ENCODE results near the gene ANKRD35.

The ANKRD35 gene

DNA sequence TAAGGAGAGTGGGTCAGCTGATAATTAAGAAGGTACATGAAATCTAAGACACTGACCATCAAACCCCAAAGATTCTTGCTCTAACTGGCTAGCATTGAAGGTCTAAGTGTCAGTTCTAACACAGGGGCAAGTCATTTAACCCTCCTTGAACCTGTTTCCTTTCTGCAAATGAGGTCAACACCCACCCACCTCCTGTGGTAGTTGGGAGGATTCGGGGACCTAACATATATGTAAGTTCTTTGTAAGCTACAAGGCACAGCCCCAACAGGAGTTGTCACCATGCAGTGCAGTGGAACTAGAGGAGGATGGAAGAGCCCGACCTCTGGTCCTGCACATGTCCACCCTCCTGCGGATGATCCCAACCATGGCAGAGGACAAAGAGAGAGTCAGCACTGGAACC is 37.8 kb downstream of the ANKRD35 start:
- no peak overlapping the region for H3K27ac ChIP-seq (ENCODE audit: low read length, poor library complexity, severe bottlenecking)
- 92% methylated on average over 3 of the region's 3 CpGs for WGBS

DNA sequence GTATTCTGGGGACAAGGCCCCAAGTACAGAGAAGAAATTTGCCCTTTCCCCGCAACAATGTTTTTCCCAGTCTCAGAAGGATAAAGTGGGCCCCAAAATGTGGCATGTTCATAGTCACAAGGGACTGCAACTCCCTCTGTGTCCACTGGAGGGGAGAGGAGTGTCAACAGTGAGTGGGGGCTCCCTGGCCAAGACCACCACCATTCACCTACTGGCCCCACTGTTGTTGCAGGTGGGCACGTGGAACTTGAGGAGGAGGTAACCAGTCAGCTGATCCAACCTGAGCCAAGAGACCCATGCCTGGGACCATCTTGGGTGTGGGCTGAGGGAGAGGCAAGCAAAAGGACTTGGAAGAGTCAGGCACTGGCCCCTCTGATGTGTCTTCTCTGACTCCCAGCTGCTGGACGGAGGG is 39.5 kb downstream of the ANKRD35 start:
- H2BK12ac ChIP-seq (ENCODE audit: low read length in 2 of 2), result no peak overlapping the region
- no peak overlapping the region for H3K14ac ChIP-seq (ENCODE audit: low read length in 2 of 2)
- H4K91ac ChIP-seq (ENCODE audit: low read length), result no peak overlapping the region
- peaks cover 41 to 68% of the 10 kb centered on the region in 2 experiments for H3K36me3 ChIP-seq (ENCODE audit: control insufficient read depth in 1 of 2, insufficient read depth in 2 of 2, low read depth in 1 of 2, low read length in 2 of 2)
- peaks cover 2% of the 10 kb centered on the region for H3K79me1 ChIP-seq (replicated peaks; ENCODE audit: low read length, poor library complexity, severe bottlenecking)
- H3K4ac ChIP-seq (ENCODE audit: low read depth in 1 of 2, low read length in 2 of 2), result peak overlapping the region in 1 of 2 experiments; percentile 98
- no peak overlapping the region for H2BK120ac ChIP-seq (ENCODE audit: low read depth, low read length)
- H3K27me3 ChIP-seq (ENCODE audit: control insufficient read depth in 1 of 2, insufficient read depth in 1 of 2, low read length in 2 of 2), result no peaks in the 10 kb centered on the region
- peak overlapping the region; percentile 95 to 97 for H3K18ac ChIP-seq (ENCODE audit: low read depth in 1 of 2, low read length in 2 of 2)
- peak overlapping the region; percentile 92 for H3K4me2 ChIP-seq (ENCODE audit: low read length, poor library complexity, severe bottlenecking)
- H3K9ac ChIP-seq (ENCODE audit: low read length), result peak overlapping the region; percentile 87
- H3K4me3 ChIP-seq (ENCODE audit: insufficient read depth in 1 of 2, low read depth in 1 of 2, low read length in 2 of 2), result peak overlapping the region in 1 of 2 experiments; percentile 81
- H2BK15ac ChIP-seq (ENCODE audit: low read depth, poor library complexity, severe bottlenecking), result no peak overlapping the region
- H3K27ac ChIP-seq (ENCODE audit: low read length, poor library complexity, severe bottlenecking), result peak overlapping the region; percentile 54
- H2AK5ac ChIP-seq (ENCODE audit: low read length, severe bottlenecking), result peak overlapping the region; percentile 49
- DNase-seq, result peak; percentile 40
- H2BK5ac ChIP-seq (ENCODE audit: low read depth, low read length, poor library complexity, severe bottlenecking), result no peak overlapping the region
- H3K9me3 ChIP-seq (ENCODE audit: control insufficient read depth, low read length), result no peaks in the 10 kb centered on the region
- peaks cover 20% of the 10 kb centered on the region for H3K4me1 ChIP-seq (ENCODE audit: control insufficient read depth, insufficient read depth, low read depth, low read length)
- 80% methylated on average over 3 of the region's 3 CpGs for WGBS
- H3K23ac ChIP-seq (ENCODE audit: low read length in 2 of 2), result no peak overlapping the region
- no peak overlapping the region for H2AFZ ChIP-seq (ENCODE audit: low read depth, low read length)
- H4K8ac ChIP-seq (ENCODE audit: low read length), result peak overlapping the region; percentile 99

More for the DNA sequence above, 37.8 kb downstream of the ANKRD35 start:
- H3K14ac ChIP-seq (ENCODE audit: low read length in 2 of 2), result no peak overlapping the region
- no peak overlapping the region for H3K18ac ChIP-seq (ENCODE audit: low read depth in 1 of 2, low read length in 2 of 2)
- no peak overlapping the region for H3K4ac ChIP-seq (ENCODE audit: low read depth in 1 of 2, low read length in 2 of 2)
- no peak overlapping the region for H2AFZ ChIP-seq (ENCODE audit: low read depth, low read length)
- DNase-seq, result no peak
- H3K27me3 ChIP-seq (ENCODE audit: control insufficient read depth in 1 of 2, insufficient read depth in 1 of 2, low read length in 2 of 2), result no peaks in the 10 kb centered on the region
- no peak overlapping the region for H2BK15ac ChIP-seq (ENCODE audit: low read depth, poor library complexity, severe bottlenecking)
- H3K4me1 ChIP-seq (ENCODE audit: control insufficient read depth, insufficient read depth, low read depth, low read length), result peaks cover 20% of the 10 kb centered on the region
- no peak overlapping the region for H3K4me3 ChIP-seq (ENCODE audit: insufficient read depth in 1 of 2, low read depth in 1 of 2, low read length in 2 of 2)
- peaks cover 2% of the 10 kb centered on the region for H3K79me1 ChIP-seq (replicated peaks; ENCODE audit: low read length, poor library complexity, severe bottlenecking)
- no peak overlapping the region for H3K23ac ChIP-seq (ENCODE audit: low read length in 2 of 2)
- no peak overlapping the region for H2BK5ac ChIP-seq (ENCODE audit: low read depth, low read length, poor library complexity, severe bottlenecking)
- no peak overlapping the region for H2BK120ac ChIP-seq (ENCODE audit: low read depth, low read length)
- H4K91ac ChIP-seq (ENCODE audit: low read length), result no peak overlapping the region
- peaks cover 35 to 68% of the 10 kb centered on the region in 2 experiments for H3K36me3 ChIP-seq (ENCODE audit: control insufficient read depth in 1 of 2, insufficient read depth in 2 of 2, low read depth in 1 of 2, low read length in 2 of 2)
- no peak overlapping the region for H2BK12ac ChIP-seq (ENCODE audit: low read length in 2 of 2)
- H3K9ac ChIP-seq (ENCODE audit: low read length), result no peak overlapping the region
- no peak overlapping the region for H4K8ac ChIP-seq (ENCODE audit: low read length)
- H3K4me2 ChIP-seq (ENCODE audit: low read length, poor library complexity, severe bottlenecking), result no peak overlapping the region
- H2AK5ac ChIP-seq (ENCODE audit: low read length, severe bottlenecking), result peak overlapping the region; percentile 34
- no peaks in the 10 kb centered on the region for H3K9me3 ChIP-seq (ENCODE audit: control insufficient read depth, low read length)

DNA sequence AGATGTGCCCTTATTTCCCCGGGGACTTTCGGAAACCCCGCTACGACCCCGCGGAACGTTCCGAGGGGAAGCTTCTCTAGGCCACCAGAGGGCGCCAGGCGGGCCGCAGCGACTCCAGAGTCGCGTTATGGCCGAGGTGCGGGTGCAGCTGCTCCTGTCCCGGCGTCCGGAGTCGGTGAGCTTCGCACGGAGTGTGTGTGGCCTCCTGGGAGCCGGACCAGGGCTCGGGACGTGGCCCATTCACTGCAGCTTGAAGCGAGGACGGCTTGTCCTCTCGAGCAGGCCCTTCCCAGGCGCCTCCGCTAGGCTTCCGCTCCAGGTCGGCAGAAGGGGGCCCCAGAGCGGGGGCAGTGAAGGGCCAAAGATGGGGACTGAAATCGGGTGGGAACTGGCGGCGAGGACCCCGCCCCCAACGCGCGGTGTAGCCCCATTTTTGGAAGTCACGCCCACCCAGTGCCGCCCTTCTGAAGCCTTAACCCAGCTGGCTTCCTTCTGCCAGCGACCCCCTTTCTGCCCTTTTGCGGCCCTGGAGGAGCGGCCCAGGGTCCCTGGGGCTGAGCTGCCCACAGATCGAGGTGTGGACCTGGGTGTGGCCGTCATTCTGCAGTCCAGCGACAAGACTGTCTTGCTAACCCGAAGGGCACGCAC is 40.0 kb downstream of the ANKRD35 start, which contains the start of gene NUDT17:
Gene NUDT17 (plus strand): TSS at position 117 of the 648 bp plus-strand sequence. CDS start 11 bp downstream, at position 128.
- 6% methylated on average over 40 of the region's 50 CpGs for WGBS
- H3K27me3 ChIP-seq (ENCODE audit: control insufficient read depth in 1 of 2, insufficient read depth in 1 of 2, low read length in 2 of 2), result no peaks in the 10 kb centered on the region
- peak within 1 kb of the TSS in 1 of 2 experiments; percentile 94 for H3K23ac ChIP-seq (ENCODE audit: low read length in 2 of 2)
- H3K9me3 ChIP-seq (ENCODE audit: control insufficient read depth, low read length), result no peaks in the 10 kb centered on the region
- peak within 1 kb of the TSS; percentile 95 to 97 for H3K18ac ChIP-seq (ENCODE audit: low read depth in 1 of 2, low read length in 2 of 2)
- peak within 1 kb of the TSS; percentile 54 for H3K27ac ChIP-seq (ENCODE audit: low read length, poor library complexity, severe bottlenecking)
- H3K14ac ChIP-seq (ENCODE audit: low read length in 2 of 2), result peak within 1 kb of the TSS in 1 of 2 experiments; percentile 22
- DNase-seq, result peak; percentile 80
- peak within 1 kb of the TSS; percentile 50 for H2BK5ac ChIP-seq (ENCODE audit: low read depth, low read length, poor library complexity, severe bottlenecking)
- peak within 1 kb of the TSS; percentile 96 for H4K91ac ChIP-seq (ENCODE audit: low read length)
- H2AFZ ChIP-seq (ENCODE audit: low read depth, low read length), result peak within 1 kb of the TSS; percentile 78
- H3K4me3 ChIP-seq (ENCODE audit: insufficient read depth in 1 of 2, low read depth in 1 of 2, low read length in 2 of 2), result peak within 1 kb of the TSS; percentile 64 to 81
- peaks cover 2% of the 10 kb centered on the region for H3K79me1 ChIP-seq (replicated peaks; ENCODE audit: low read length, poor library complexity, severe bottlenecking)
- H3K4me2 ChIP-seq (ENCODE audit: low read length, poor library complexity, severe bottlenecking), result peak within 1 kb of the TSS; percentile 92
- H2BK12ac ChIP-seq (ENCODE audit: low read length in 2 of 2), result peak within 1 kb of the TSS in 1 of 2 experiments; percentile 28
- H2BK15ac ChIP-seq (ENCODE audit: low read depth, poor library complexity, severe bottlenecking), result peak within 1 kb of the TSS; percentile 86
- peak within 1 kb of the TSS; percentile 64 for H2BK120ac ChIP-seq (ENCODE audit: low read depth, low read length)
- peaks cover 39 to 68% of the 10 kb centered on the region in 2 experiments for H3K36me3 ChIP-seq (ENCODE audit: control insufficient read depth in 1 of 2, insufficient read depth in 2 of 2, low read depth in 1 of 2, low read length in 2 of 2)
- peak within 1 kb of the TSS; percentile 99 for H4K8ac ChIP-seq (ENCODE audit: low read length)
- H2AK5ac ChIP-seq (ENCODE audit: low read length, severe bottlenecking), result peak within 1 kb of the TSS; percentile 49
- peaks cover 20% of the 10 kb centered on the region for H3K4me1 ChIP-seq (ENCODE audit: control insufficient read depth, insufficient read depth, low read depth, low read length)
- peak within 1 kb of the TSS; percentile 87 for H3K9ac ChIP-seq (ENCODE audit: low read length)
- peak within 1 kb of the TSS; percentile 94 to 98 for H3K4ac ChIP-seq (ENCODE audit: low read depth in 1 of 2, low read length in 2 of 2)

DNA sequence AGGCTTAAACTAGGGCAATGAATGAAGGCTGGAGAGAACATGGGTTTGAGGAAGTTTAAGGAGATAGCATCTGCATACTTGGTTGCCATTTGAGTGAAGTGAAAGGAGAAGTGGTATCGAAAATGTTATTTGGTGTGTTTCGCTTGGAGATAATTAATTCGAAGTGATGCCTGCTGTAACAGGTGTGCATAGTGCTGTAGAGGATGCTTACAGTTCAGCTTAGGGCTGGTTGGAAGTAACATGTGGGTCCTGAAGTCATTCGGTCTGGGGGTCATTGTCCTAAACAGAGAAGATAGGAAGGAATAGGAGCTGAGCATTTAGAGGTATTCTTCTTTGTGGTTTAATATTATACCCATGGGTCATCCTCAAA is 40.5 kb downstream of the ANKRD35 start:
- Histone ChIP-seq H3K4me2 (ENCODE audit: low read length, poor library complexity, severe bottlenecking) (peak overlapping the region; percentile 92), H2BK15ac (ENCODE audit: low read depth, poor library complexity, severe bottlenecking) (no peak overlapping the region), H3K14ac (ENCODE audit: low read length in 2 of 2) (no peak overlapping the region), H3K9me3 (ENCODE audit: control insufficient read depth, low read length) (no peaks in the 10 kb centered on the region), H3K4me1 (ENCODE audit: control insufficient read depth, insufficient read depth, low read depth, low read length) (peaks cover 16% of the 10 kb centered on the region), H2AFZ (ENCODE audit: low read depth, low read length) (no peak overlapping the region), H4K91ac (ENCODE audit: low read length) (no peak overlapping the region), H4K8ac (ENCODE audit: low read length) (no peak overlapping the region), H2BK5ac (ENCODE audit: low read depth, low read length, poor library complexity, severe bottlenecking) (no peak overlapping the region), H2BK120ac (ENCODE audit: low read depth, low read length) (no peak overlapping the region), H3K4me3 (ENCODE audit: insufficient read depth in 1 of 2, low read depth in 1 of 2, low read length in 2 of 2) (peak overlapping the region in 1 of 2 experiments; percentile 81), H3K27ac (ENCODE audit: low read length, poor library complexity, severe bottlenecking) (no peak overlapping the region), H3K79me1 (replicated peaks; ENCODE audit: low read length, poor library complexity, severe bottlenecking) (peaks cover 2% of the 10 kb centered on the region), H2BK12ac (ENCODE audit: low read length in 2 of 2) (no peak overlapping the region), H3K4ac (ENCODE audit: low read depth in 1 of 2, low read length in 2 of 2) (no peak overlapping the region), H3K36me3 (ENCODE audit: control insufficient read depth in 1 of 2, insufficient read depth in 2 of 2, low read depth in 1 of 2, low read length in 2 of 2) (peaks cover 34 to 68% of the 10 kb centered on the region in 2 experiments), H3K23ac (ENCODE audit: low read length in 2 of 2) (no peak overlapping the region), H3K18ac (ENCODE audit: low read depth in 1 of 2, low read length in 2 of 2) (no peak overlapping the region), H3K9ac (ENCODE audit: low read length) (peak overlapping the region; percentile 87), H3K27me3 (ENCODE audit: control insufficient read depth in 1 of 2, insufficient read depth in 1 of 2, low read length in 2 of 2) (no peaks in the 10 kb centered on the region), H2AK5ac (ENCODE audit: low read length, severe bottlenecking) (no peak overlapping the region)
- WGBS, result 50% methylated on average over 4 of the region's 4 CpGs
- no peak for DNase-seq
